Endometrial microvascular endothelial cells (primary cell): ENCODE results near the gene ZNF816. TPM values are rescaled to one million over a fixed set of nuclear protein-coding genes. Genes with fewer than 3 reads are reported as not detected.
"Not testable (repeated sequence)": the region's sequence is repeated elsewhere in the genome, so short reads cannot be mapped to it uniquely, and the experiment has no call there.

Experiments used
- in situ Hi-C: cut with HindIII; loops from 2 replicates; pipeline ENCODE4 v1.10.0; 2017; ENCODE audit warnings: low sequenced_read_pairs, low pct_unique_long_range_greater_than_20kb; ENCODE audit errors: inconsistent ontology term
- total RNA-seq: library from RNA; depleted of rRNA; stranded (reverse); fragments of >200 nt; gene quantifications from one replicate; pipeline ENCODE4 v1.2.3, GENCODE V29; 2015; ENCODE audit errors: inconsistent ontology term

Gene ZNF816
- total RNA-seq, result 6.2 TPM

DNA sequence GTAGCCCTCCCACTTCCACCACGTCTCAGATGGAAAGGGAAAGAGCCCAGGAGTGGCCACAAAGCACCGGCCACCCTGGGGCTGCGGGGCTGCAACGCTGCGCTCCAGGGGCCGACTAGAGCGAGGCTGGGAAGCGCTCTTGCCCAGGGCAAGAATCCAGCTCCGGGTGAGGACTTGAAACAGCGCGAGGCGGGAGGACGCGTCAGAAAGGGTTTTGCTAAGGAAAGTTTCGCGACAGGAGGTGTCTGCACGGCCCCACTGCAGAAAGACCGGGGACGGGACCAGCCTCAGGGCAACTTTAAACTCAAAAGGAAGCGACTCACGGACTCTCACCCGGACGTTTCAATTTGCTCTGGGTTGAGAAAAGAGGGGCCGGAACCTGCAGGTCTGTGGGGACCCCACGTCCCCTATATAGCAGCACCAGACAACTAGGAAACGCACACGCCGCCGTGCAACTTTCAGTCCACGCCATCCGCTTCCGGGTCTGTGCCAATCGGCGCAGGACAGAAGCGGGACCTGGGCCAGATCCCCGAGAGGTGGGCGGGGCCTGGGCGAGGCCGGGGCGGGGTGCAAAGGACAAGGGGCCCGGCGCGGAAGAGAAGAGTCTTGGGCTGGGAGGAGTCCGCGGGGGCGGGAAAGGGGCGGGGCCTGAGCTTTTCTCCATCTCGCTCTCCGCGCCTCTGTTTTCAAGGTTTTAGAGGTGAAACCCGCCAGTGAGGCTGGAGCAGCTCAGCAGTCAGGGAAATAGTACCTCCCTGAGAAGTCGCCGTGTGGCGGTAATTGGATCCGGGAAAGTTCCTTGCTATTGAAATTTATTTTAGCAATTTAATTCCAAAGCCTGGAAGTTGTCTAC, at the start of gene ZNF816:
Gene ZNF816 (minus strand): TSS at position 488 of the 853 bp plus-strand sequence. CDS start 6,792 bp downstream, outside the sequence.
- in situ Hi-C loops, result no loop called here

DNA sequence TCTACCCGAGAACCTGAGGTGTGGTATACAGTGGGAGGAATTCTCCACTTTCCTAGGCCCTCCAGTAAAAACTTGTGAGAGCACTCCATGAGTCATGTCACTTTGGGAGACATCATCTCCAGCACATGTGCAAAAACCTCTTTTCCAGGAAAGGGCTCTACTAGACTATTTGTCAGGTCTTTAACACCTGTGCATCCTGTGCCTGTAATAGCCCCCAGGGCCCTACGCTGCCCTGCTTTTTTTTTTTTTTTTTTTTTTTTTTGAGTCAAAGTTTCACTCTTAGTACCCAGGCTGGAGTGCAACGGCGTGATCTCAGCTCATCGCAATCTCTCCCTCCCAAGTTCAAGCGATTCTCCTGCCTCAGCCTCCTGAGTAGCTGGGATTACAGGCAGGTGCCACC, 49.3 kb upstream of the ZNF816 start:
- in situ Hi-C loops, result no loop called here

DNA sequence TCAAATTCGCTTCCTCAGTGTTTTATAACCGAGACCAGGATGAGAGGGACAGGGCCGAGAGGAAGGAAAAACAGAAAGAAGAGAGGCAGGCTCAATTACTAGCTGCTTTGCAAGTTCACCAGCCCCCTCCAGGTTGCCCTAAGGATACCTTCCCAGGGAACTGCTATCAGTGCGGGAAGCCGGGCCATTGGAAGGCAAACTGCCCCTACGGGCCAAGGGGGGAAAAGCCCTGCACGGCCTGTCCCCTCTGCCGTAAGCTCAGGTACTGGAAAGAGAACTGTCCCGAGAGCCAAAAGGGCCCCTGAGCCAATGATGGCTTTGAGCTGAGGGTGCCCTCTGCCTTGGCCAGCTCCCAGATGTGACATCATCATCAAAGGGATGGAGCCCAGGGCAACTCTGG, 47.8 kb upstream of the ZNF816 start:
- in situ Hi-C loops, result no loop called here

GRCh38 chr19:53008061-53008778, 45.5 kb upstream of the ZNF816 start:
- in situ Hi-C loops, result no loop called here

DNA sequence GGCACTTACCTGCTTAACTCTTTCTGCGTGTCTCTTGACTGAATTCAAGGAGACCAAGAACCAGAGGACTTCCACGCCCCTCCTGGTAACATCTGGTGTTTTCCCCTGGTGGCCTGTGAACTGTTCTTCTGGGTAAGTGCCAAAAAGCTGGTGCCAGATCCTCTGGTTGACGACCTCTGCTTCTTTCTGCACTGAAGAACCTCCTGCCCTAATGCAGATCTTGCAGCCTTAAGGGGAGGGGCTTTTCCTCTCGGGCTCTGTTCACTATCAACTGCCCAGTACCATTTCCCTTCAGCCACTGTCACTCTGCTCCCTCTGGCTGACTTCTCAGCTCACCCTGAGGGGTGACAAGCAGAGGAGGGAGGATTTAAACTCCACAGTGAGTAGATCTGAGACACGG, 44.9 kb upstream of the ZNF816 start:
- in situ Hi-C loops, result no loop called here

- in situ Hi-C loops, result no loop called here
Observed at GRCh38 chr19:53007200-53007599, 44.5 kb upstream of the ZNF816 start.

- in situ Hi-C loops, result no loop called here
Observed at GRCh38 chr19:53004242-53004641, 41.6 kb upstream of the ZNF816 start.

GRCh38 chr19:53002479-53002878, 39.8 kb upstream of the ZNF816 start:
- in situ Hi-C loops, result no loop called here

- in situ Hi-C loops, result no loop called here
Observed at GRCh38 chr19:52997975-52998374, 35.3 kb upstream of the ZNF816 start.

GRCh38 chr19:52995711-52996110, 33.0 kb upstream of the ZNF816 start:
- in situ Hi-C loops, result no loop called here

DNA sequence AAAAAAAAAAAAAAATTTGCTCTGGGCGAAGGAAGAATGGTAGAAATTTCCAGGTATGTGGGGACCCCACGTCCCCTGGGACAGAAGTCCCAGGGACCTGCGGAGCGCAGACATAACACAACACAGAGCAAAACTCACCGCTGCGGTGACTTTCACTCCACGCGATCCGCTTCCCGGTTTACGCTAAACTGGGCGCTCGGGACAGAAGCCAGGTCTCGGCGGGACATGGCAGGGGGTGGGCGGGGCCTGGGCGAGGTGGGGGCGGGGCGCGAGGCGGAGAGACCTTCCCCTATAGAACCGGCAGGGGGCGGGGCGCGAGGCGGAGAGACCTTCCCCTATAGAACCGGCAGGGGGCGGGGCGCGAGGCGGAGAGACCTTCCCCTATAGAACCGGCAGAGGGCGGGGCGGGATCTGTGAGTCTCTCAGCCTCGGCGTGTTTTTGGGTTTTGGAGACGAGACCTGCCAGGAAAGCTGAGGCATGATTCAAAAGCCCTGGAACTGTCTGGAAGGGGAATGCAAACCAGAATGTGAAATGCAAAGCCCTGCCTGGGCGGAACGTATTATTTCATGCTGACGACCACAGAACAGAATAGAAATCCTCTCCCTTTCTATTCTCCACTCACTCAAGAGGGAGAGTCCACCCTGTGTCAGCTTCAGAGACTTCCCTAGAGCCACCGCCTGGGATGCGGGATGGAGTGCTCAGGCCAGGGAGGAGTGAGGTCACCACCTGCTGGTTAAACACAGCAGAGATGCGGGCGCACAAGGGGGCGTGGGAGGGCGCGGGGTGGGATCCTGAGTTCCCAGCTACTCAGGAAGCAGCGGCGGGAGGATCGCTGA, 30.9 kb upstream of the ZNF816 start:
- in situ Hi-C loops, result no loop called here

DNA sequence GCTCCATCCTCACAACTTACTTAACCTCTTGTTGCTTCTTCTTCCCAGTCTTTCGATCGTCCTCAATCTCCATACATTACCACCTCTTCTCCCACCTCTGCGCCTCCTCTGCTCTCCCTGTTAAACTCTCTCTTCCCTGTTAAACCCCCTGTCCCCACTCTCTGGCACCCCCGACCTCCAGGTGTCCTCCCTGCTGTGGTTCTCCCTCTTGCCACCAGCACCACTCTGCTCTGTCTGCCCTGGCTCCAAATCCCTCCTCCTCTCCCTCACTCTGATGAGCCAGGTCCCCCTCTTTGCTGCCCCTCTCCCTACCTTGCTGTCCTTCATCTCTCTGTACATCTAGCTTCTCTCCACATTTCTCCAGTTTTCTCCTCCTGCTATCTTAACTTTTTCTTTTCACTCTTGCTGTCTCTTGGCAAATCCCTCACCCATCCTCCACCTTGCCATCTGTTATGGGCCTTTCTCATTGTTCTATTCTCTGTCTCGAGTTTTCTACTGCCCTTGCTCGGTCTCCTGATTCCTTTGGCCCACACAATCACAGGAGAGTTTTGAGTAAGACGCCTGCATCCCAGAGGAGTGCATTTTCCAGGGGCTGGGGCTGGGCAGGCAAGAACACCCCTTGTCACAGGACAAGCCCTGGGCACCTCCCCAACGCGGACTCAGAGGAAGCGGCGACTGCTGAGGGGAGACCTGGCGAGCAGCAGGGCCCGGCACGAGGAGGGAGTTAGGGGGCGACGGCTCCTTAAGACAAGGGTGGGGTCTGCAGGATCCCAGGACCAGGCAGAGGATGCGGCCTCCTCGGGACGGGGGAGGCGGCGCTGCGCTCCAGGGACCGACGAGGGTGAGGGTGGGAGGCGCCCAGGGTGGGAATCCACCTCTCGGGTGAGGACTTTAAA, 29.7 kb upstream of the ZNF816 start:
- in situ Hi-C loops, result no loop called here

DNA sequence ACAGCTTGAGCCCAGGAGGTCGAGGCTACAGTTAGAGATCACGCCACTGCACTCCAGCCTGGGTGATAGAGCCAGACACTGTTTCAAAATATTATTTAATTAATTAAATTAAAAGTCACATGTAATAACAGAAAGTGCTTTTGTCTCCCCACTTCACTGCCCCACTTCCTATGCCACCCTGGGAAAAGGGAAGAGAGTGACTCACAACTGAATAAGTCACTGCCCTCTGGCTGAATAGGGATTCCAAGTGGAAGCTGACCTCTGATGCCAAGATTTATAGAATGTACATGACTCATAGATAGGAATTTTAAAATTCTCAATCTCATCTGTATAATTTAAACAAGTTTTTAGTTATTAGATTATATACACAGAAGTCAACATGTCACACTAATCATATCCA, 28.8 kb upstream of the ZNF816 start:
- in situ Hi-C loops, result no loop called here

- in situ Hi-C loops, result no loop called here
Observed at GRCh38 chr19:52990759-52991418, 28.2 kb upstream of the ZNF816 start.

DNA sequence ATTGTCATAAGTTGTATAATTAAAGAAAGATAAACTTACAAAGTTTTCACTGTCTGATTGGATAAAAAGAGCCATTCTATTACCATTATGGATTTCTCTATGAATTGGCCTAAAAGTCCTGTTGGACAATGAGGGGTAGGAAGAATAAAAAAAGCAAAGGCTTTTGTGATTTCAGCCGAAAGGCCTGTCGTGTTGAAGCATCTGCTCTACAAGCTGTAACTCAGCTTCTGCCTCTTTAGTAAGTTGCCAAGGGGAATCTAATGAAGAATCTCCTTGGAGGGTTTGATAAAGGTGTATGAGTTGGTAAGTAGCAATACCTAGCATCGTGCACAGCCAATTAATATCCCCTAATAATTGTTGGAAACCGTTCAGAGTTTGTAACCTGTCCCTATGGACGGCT, 25.8 kb upstream of the ZNF816 start:
- in situ Hi-C loops, result no loop called here

- in situ Hi-C loops, result no loop called here
Observed at GRCh38 chr19:52987221-52987620, 24.5 kb upstream of the ZNF816 start.

DNA sequence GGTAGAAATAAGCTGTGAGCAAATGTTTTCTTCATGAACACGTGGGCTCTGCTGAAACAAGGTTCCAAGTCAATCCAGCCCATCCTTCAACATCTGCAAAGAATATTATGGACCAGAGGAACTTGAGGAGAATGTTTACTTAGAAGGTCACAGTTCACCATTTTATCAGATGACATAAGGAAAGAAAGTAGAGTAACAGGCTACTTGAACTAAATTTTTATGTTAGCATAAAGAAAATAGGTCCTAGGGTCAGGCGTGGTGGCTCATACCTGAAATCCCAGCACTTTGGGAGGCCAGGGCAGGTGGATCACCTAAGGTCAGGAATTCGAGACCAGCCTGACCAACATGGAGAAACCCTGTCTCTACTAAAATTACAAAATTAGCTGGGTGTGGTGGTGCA, 20.5 kb upstream of the ZNF816 start:
- in situ Hi-C loops, result not testable (repeated sequence)

GRCh38 chr19:52981329-52981728, 18.6 kb upstream of the ZNF816 start:
- in situ Hi-C loops, result no loop called here
